ES-I3 (cell line): Measurements from ENCODE around the gene CRELD1.
"Not testable (repeated sequence)": the region's sequence is repeated elsewhere in the genome, so short reads cannot be mapped to it uniquely, and the experiment has no call there.

ENCODE experiments used
- H3K36me3 ChIP-seq: 2 replicates; pipeline ENCODE4 v1.6.1; 2013; ENCODE audit warnings: mild to moderate bottlenecking, low read length, control low read depth, moderate library complexity; ENCODE audit not compliant: insufficient read depth
- H3K4me1 ChIP-seq: 2 replicates; pipeline ENCODE4 v1.6.1; 2013; ENCODE audit warnings: mild to moderate bottlenecking, control low read depth, low read length; ENCODE audit not compliant: insufficient read depth
- H3K9ac ChIP-seq: 2 replicates; pipeline ENCODE4 v1.6.1; 2013; ENCODE audit warnings: low read depth, mild to moderate bottlenecking, low read length, moderate library complexity
- H3K9me3 ChIP-seq: 2 replicates; pipeline ENCODE4 v1.6.1; 2013; ENCODE audit warnings: mild to moderate bottlenecking, low read length, moderate library complexity; ENCODE audit not compliant: control insufficient read depth, insufficient read depth

The CRELD1 gene

GRCh38 chr3:9935966-9936510 is 2.4 kb downstream of the CRELD1 start:
- H3K4me1 ChIP-seq, result no peaks in the 10 kb centered on the region
- H3K9me3 ChIP-seq, result no peaks in the 10 kb centered on the region
- no peaks in the 10 kb centered on the region for H3K36me3 ChIP-seq
- no peak overlapping the region for H3K9ac ChIP-seq

DNA sequence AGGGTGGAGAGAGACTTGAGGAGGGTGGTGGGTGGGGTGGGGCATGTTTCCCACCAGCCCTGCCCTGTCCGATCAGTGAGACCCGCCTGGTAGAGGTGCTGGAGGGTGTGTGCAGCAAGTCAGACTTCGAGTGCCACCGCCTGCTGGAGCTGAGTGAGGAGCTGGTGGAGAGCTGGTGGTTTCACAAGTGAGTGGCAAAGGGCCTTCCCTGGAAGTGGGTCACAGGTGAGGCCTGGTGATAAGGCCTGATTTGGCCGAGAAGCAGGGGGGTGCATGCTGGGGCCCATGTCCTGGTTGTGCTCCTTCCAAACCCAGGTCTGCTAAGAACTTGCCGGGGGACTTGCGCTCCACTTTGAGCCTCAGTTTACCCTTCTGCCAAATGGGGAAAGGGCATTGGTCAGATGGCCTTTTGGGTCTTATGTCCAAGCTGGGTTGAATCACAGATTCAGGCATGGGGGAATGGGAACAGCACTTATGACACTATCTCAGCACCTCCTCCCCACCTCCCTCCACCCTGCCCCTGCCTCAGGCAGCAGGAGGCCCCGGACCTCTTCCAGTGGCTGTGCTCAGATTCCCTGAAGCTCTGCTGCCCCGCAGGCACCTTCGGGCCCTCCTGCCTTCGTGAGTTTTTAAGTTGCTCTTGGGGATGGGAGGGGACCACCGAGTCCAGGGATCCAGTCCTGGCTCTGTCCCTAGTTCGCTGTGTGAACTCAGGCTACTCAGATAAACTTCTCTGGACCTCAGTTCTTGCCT is 4.0 kb downstream of the CRELD1 start:
- H3K9ac ChIP-seq, result no peak overlapping the region
- H3K36me3 ChIP-seq, result no peaks in the 10 kb centered on the region
- no peaks in the 10 kb centered on the region for H3K9me3 ChIP-seq
- no peaks in the 10 kb centered on the region for H3K4me1 ChIP-seq

DNA sequence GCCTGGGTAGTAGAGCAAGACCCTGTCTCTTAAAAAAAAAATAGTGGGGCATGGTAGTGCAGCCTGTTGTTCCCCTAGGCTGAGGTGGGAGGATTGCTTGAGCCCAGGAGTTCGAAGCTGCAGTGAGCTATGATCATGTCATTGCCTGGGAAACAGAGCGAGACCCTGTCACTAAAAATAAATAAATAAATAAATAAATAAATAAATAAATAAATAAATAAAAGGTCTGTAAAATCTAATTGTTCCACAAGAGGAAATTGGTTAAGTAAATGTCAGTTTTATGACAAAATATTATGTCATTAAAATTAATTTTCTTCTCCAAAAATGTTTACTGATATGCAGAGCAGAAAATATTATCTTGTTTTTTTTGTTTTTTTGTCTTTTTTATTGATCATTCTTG is 5.3 kb downstream of the CRELD1 start:
- Histone ChIP-seq H3K36me3 (no peaks in the 10 kb centered on the region), H3K9ac (no peak overlapping the region), H3K4me1 (no peaks in the 10 kb centered on the region), H3K9me3 (no peaks in the 10 kb centered on the region)

DNA sequence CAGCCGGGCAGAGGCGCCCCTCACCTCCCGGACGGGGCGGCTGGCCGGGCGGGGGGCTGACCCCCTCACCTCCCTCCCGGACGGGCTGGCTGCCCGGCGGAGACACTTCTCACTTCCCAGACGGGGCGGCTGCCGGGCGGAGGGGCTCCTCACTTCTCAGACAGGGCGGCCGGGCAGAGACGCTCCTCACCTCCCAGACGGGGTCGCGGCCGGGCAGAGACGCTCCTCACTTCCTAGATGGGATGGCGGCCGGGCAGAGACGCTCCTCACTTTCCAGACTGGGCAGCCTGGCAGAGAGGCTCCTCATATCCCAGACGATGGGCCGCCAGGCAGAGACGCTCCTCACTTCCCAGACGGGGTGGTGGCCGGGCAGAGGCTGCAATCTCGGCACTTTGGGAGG is 6.3 kb downstream of the CRELD1 start:
- H3K36me3 ChIP-seq, H3K9me3 ChIP-seq, H3K9ac ChIP-seq, H3K4me1 ChIP-seq: not testable (repeated sequence)

GRCh38 chr3:9940746-9941145 is 7.1 kb downstream of the CRELD1 start:
- no peaks in the 10 kb centered on the region for H3K4me1 ChIP-seq
- H3K9me3 ChIP-seq, result no peaks in the 10 kb centered on the region
- H3K9ac ChIP-seq, result no peak overlapping the region
- no peaks in the 10 kb centered on the region for H3K36me3 ChIP-seq

GRCh38 chr3:9942164-9942563 is 8.5 kb downstream of the CRELD1 start:
- Histone ChIP-seq H3K9ac (no peak overlapping the region), H3K36me3 (no peaks in the 10 kb centered on the region), H3K4me1 (no peaks in the 10 kb centered on the region), H3K9me3 (no peaks in the 10 kb centered on the region)

- no peaks in the 10 kb centered on the region for H3K9me3 ChIP-seq
- no peaks in the 10 kb centered on the region for H3K4me1 ChIP-seq
- no peak overlapping the region for H3K9ac ChIP-seq
- no peaks in the 10 kb centered on the region for H3K36me3 ChIP-seq
Measured at GRCh38 chr3:9942934-9943690, 9.5 kb downstream of the CRELD1 start.

- H3K9ac ChIP-seq, result no peak overlapping the region
- no peaks in the 10 kb centered on the region for H3K4me1 ChIP-seq
- no peaks in the 10 kb centered on the region for H3K36me3 ChIP-seq
- no peaks in the 10 kb centered on the region for H3K9me3 ChIP-seq
Measured at GRCh38 chr3:9944271-9944670, 10.6 kb downstream of the CRELD1 start.

DNA sequence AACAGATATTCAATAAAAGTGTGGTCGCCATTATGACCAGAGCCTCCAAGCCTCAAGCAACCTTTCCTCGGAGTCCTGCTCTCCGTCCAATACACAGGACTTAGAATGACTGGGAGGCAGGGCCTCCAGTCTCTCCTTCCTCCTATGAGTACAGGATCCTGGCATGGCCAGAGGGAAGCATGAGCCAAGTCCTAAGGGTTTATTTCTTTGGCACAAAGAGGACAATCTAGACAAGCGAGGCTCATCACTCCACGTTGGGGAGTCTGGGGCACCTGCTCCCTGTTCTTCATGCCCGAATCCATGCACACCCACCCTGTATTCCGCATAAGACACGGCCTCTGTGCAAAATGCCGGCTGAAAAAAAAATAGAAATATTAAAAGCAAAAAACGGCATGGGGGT is 11.7 kb downstream of the CRELD1 start:
- Histone ChIP-seq H3K4me1 (no peaks in the 10 kb centered on the region), H3K9me3 (no peaks in the 10 kb centered on the region), H3K36me3 (no peaks in the 10 kb centered on the region), H3K9ac (no peak overlapping the region)

GRCh38 chr3:9946112-9947024 is 12.7 kb downstream of the CRELD1 start:
- H3K4me1 ChIP-seq, result no peaks in the 10 kb centered on the region
- no peaks in the 10 kb centered on the region for H3K36me3 ChIP-seq
- peak overlapping the region; percentile 81 for H3K9ac ChIP-seq
- no peaks in the 10 kb centered on the region for H3K9me3 ChIP-seq

- H3K4me1 ChIP-seq, result no peaks in the 10 kb centered on the region
- H3K36me3 ChIP-seq, result no peaks in the 10 kb centered on the region
- no peaks in the 10 kb centered on the region for H3K9me3 ChIP-seq
- H3K9ac ChIP-seq, result peak overlapping the region; percentile 81
Measured at GRCh38 chr3:9947025-9947995, 13.7 kb downstream of the CRELD1 start.

GRCh38 chr3:9948586-9948985 is 15.0 kb downstream of the CRELD1 start:
- H3K9me3 ChIP-seq, result no peaks in the 10 kb centered on the region
- no peak overlapping the region for H3K9ac ChIP-seq
- no peaks in the 10 kb centered on the region for H3K36me3 ChIP-seq
- H3K4me1 ChIP-seq, result no peaks in the 10 kb centered on the region

DNA sequence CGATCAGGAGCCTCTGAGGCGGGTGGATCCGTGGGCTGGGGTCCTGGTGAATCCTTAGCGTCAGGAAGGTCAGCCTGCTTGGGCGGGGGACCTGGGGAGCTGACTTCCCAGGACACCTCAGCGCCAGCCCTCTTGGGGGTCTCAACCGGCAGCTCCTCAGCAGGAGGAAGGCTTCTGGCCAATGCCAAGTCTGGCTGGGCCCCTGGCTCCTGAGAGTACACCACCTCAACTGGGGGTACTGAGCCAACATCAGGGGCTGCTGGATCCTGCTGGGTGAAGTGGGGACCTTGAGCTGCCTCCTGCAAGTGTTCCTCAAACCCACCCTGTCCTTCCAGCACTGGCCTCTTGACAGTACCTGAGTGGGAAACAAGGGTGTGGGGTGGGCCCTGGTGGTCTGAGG is 15.5 kb downstream of the CRELD1 start:
- no peaks in the 10 kb centered on the region for H3K9me3 ChIP-seq
- no peaks in the 10 kb centered on the region for H3K36me3 ChIP-seq
- no peak overlapping the region for H3K9ac ChIP-seq
- 0 out of 2 replicates have a peak, but pooled peaks cover under 1% of the 10 kb centered on the region for H3K4me1 ChIP-seq
